Peyer's patch (tissue), 4 donors: ENCODE results near the gene SLC25A29.

Experiments
- POLR2A ChIP-seq, 2 donors: fragments of 450-650 bp; IDR thresholded peaks; one replicate each; pipeline ENCODE4 v1.5.1; 2017; ENCODE audit warnings: antibody characterized with exemption in 2 of 2, mild to moderate bottlenecking in 2 of 2, moderate library complexity in 2 of 2
- TF ChIP-seq, protein P1 (sequence below), 6 experiments: fragments of 450-650 bp in 4 of 6; fragments of 200-600 bp in 2 of 6; sonication (generic) in 1 of 6; IDR thresholded peaks; one replicate each; pipeline ENCODE4 v1.5.1; 2017 to 2019; ENCODE audit warnings: antibody characterized with exemption in 6 of 6, mild to moderate bottlenecking in 3 of 6, moderate library complexity in 1 of 6

DNA sequence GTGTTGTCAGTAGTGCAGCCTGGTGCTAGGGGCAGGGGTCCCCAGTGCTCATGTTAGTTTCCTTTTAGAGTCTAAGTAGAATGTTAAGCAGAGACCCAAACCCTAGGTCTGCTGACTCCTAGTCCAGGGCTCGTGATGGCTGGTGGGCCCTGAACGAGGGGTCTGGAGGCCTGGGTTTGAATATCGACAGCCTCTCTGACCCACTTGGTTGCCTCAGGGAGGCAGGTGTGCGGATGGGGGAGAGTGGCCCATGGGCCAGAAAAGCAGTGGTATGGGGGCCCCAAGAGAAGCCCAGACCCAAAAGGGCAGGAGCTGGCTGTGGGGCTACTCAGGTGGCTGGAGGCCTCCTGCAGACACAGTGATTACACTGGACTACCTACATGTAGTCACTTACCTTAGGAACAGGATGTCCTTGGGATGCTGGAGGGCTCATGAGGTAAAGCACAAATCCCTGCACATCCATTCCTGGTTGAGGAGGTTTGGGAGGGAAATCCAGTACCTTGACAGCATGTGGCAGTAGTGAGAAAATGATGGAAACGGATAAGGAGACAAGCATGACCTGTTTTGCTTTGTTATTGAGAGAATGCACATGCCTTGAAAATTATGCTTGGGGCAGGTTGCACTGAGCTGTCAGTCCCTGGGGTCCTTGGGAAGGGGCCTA, 1.7 kb upstream of the SLC25A29 start:
- TF ChIP-seq, protein P1, sequence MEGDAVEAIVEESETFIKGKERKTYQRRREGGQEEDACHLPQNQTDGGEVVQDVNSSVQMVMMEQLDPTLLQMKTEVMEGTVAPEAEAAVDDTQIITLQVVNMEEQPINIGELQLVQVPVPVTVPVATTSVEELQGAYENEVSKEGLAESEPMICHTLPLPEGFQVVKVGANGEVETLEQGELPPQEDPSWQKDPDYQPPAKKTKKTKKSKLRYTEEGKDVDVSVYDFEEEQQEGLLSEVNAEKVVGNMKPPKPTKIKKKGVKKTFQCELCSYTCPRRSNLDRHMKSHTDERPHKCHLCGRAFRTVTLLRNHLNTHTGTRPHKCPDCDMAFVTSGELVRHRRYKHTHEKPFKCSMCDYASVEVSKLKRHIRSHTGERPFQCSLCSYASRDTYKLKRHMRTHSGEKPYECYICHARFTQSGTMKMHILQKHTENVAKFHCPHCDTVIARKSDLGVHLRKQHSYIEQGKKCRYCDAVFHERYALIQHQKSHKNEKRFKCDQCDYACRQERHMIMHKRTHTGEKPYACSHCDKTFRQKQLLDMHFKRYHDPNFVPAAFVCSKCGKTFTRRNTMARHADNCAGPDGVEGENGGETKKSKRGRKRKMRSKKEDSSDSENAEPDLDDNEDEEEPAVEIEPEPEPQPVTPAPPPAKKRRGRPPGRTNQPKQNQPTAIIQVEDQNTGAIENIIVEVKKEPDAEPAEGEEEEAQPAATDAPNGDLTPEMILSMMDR (IDR thresholded peaks at IDR 0.05): no peak
- no peak for TF ChIP-seq POLR2A (IDR thresholded peaks at IDR 0.05)
